Gastrocnemius medialis (tissue), 4 donors: ENCODE data around the gene AMIGO2.

Experiments used
- POLR2A ChIP-seq, 2 donors: fragments of 450-650 bp; IDR thresholded peaks; one replicate each; pipeline ENCODE4 v1.6.1; 2017; ENCODE audit warnings: antibody characterized with exemption in 2 of 2, mild to moderate bottlenecking in 2 of 2, moderate library complexity in 2 of 2
- TF ChIP-seq, protein P1 (sequence below), 5 experiments: fragments of 450-650 bp in 3 of 5; fragments of 200-600 bp in 2 of 5; sonication (generic) in 2 of 5; IDR thresholded peaks in 4 of 5; conservative IDR thresholded peaks in 1 of 5; 1 replicate in 4 of 5; 2 replicates in 1 of 5; pipeline ENCODE4 v1.5.1; 2016 to 2019; ENCODE audit warnings: antibody characterized with exemption in 5 of 5, mild to moderate bottlenecking in 3 of 5, moderate library complexity in 3 of 5

- TF ChIP-seq, protein P1, sequence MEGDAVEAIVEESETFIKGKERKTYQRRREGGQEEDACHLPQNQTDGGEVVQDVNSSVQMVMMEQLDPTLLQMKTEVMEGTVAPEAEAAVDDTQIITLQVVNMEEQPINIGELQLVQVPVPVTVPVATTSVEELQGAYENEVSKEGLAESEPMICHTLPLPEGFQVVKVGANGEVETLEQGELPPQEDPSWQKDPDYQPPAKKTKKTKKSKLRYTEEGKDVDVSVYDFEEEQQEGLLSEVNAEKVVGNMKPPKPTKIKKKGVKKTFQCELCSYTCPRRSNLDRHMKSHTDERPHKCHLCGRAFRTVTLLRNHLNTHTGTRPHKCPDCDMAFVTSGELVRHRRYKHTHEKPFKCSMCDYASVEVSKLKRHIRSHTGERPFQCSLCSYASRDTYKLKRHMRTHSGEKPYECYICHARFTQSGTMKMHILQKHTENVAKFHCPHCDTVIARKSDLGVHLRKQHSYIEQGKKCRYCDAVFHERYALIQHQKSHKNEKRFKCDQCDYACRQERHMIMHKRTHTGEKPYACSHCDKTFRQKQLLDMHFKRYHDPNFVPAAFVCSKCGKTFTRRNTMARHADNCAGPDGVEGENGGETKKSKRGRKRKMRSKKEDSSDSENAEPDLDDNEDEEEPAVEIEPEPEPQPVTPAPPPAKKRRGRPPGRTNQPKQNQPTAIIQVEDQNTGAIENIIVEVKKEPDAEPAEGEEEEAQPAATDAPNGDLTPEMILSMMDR (IDR thresholded peaks at IDR 0.05 in 4 of 5, conservative IDR thresholded peaks at IDR 0.05 in 1 of 5) = no peak
- TF ChIP-seq POLR2A (IDR thresholded peaks at IDR 0.05) = no peak
These were observed 2.5 kb upstream of the AMIGO2 start for GRCh38 chr12:47082283-47082682.
